Calu3 (cell line): ENCODE results near the gene HOXB13. TPM values are rescaled to one million over a fixed set of nuclear protein-coding genes. Genes with fewer than 3 reads are reported as not detected.

Experiments used
- BruUV-seq: library from RNA; stranded (reverse); fragments of 400-500 nt; replicated peaks from 2 replicates; lab custom pipeline; 2021; lab: Mats Ljungman, UMichigan
- CTCF ChIA-PET: fragments of 300-600 bp; sonication (Branson Sonifier 250); formaldehyde crosslinking; loops from one replicate; lab custom pipeline; 2022; ENCODE audit warnings: antibody characterized with exemption; lab: Charles Lee
- DNase-seq: peaks from one replicate; pipeline ENCODE4 v3.0.0; 2022
- H3K27ac Mint-ChIP-seq: one replicate; pipeline ENCODE4 v1.8.0; 2022; ENCODE audit warnings: mixed read lengths; ENCODE audit not compliant: unreplicated experiment
- H3K27me3 Mint-ChIP-seq: one replicate; pipeline ENCODE4 v1.8.0; 2022; ENCODE audit warnings: mixed read lengths; ENCODE audit not compliant: unreplicated experiment
- H3K36me3 Mint-ChIP-seq: one replicate; pipeline ENCODE4 v1.8.0; 2022; ENCODE audit warnings: mild to moderate bottlenecking, moderate library complexity, mixed read lengths; ENCODE audit not compliant: insufficient read depth, unreplicated experiment
- H3K4me1 Mint-ChIP-seq: one replicate; pipeline ENCODE4 v1.8.0; 2022; ENCODE audit warnings: mild to moderate bottlenecking, low read depth, mixed read lengths; ENCODE audit not compliant: unreplicated experiment
- H3K4me3 Mint-ChIP-seq: one replicate; pipeline ENCODE4 v1.8.0; 2022; ENCODE audit warnings: mild to moderate bottlenecking, low read depth, moderate library complexity, mixed read lengths; ENCODE audit not compliant: unreplicated experiment
- H3K9me3 Mint-ChIP-seq: one replicate; pipeline ENCODE4 v1.8.0; 2022; ENCODE audit warnings: low read depth, mixed read lengths; ENCODE audit not compliant: unreplicated experiment
- CTCF ChIP-seq: fragments of 200-600 bp; IDR thresholded peaks from one replicate; pipeline ENCODE4 v1.8.0; 2022; ENCODE audit warnings: antibody characterized with exemption; ENCODE audit not compliant: unreplicated experiment
- intact Hi-C: fragments of 100-400 bp; cut with micrococcal nuclease; formaldehyde crosslinking; loops from one replicate; pipeline ENCODE4 v1.10.0; 2022; ENCODE audit not compliant: unreplicated experiment
- total RNA-seq: library from RNA; stranded (reverse); gene quantifications from 2 replicates; pipeline ENCODE4 v1.2.3, GENCODE V29; 2022

Gene HOXB13
- total RNA-seq, 1 experiment from 2014 or later, result 1.1 TPM

- TF ChIP-seq CTCF, result peak; percentile 94
- BruUV-seq, result no TSS peak
- CTCF ChIA-PET, result interaction anchor here (0.5 to 3.9 kb wide), 23 partner anchors 10 to 377 kb away, joined by 3 to 82 read pairs (median 6); partner anchors contain the start of genes ATP5MC1 and IGF2BP1
- intact Hi-C loops, result loop anchor here (1.0 to 2.0 kb wide), 3 partner anchors 46 to 155 kb away; no protein-coding TSS in a partner anchor
- Mint-ChIP-seq H3K9me3 (no peaks in the 10 kb centered on the region), H3K27me3 (peaks cover 45% of the 10 kb centered on the region), H3K4me1 (peaks cover 21% of the 10 kb centered on the region), H3K36me3 (peaks cover 14% of the 10 kb centered on the region), H3K27ac (no peak overlapping the region), H3K4me3 (peak overlapping the region; percentile 34)
- peak; percentile 96 for DNase-seq
These were observed 4.1 kb downstream of the HOXB13 start for GRCh38 chr17:48724251-48725003.

GRCh38 chr17:48723423-48724250 is 4.9 kb downstream of the HOXB13 start:
- intact Hi-C loops, result loop anchor here (1.0 to 2.0 kb wide), 3 partner anchors 45 to 156 kb away; no protein-coding TSS in a partner anchor
- H3K4me3 Mint-ChIP-seq, result peak overlapping the region; percentile 34
- peaks cover 14% of the 10 kb centered on the region for H3K4me1 Mint-ChIP-seq
- CTCF ChIA-PET, result interaction anchor here (0.5 to 3.9 kb wide), 22 partner anchors 11 to 378 kb away, joined by 3 to 82 read pairs (median 6); partner anchors contain the start of genes ATP5MC1 and IGF2BP1
- TF ChIP-seq CTCF, result no peak
- H3K36me3 Mint-ChIP-seq, result peaks cover 10% of the 10 kb centered on the region
- no TSS peak for BruUV-seq
- peak; percentile 32 for DNase-seq
- H3K27ac Mint-ChIP-seq, result no peak overlapping the region
- H3K27me3 Mint-ChIP-seq, result peaks cover 37% of the 10 kb centered on the region
- H3K9me3 Mint-ChIP-seq, result no peaks in the 10 kb centered on the region

- Mint-ChIP-seq H3K9me3 (no peaks in the 10 kb centered on the region), H3K27me3 (peaks cover 31% of the 10 kb centered on the region), H3K36me3 (peaks cover 6% of the 10 kb centered on the region), H3K27ac (no peak within 1 kb of the TSS), H3K4me3 (peak within 1 kb of the TSS; percentile 34), H3K4me1 (peaks cover 11% of the 10 kb centered on the region)
- no TSS peak for BruUV-seq
- TF ChIP-seq CTCF, result no peak
- CTCF ChIA-PET, result interaction anchor here (0.6 to 3.9 kb wide), 7 partner anchors 12 to 310 kb away, joined by 3 to 82 read pairs (median 11); no protein-coding TSS in a partner anchor
- DNase-seq, result no peak
- intact Hi-C loops, result no loop called here
These were observed 5.6 kb downstream of the HOXB13 start, which contains the start of gene PRAC2 for GRCh38 chr17:48722915-48723422. PRAC2 (plus strand) TSS chr17:48723185; CDS start chr17:48724411, 1,226 bp downstream.
